Skeletal muscle satellite cell (primary cell): ENCODE results near the gene LCE4A.

ENCODE experiments used
- H3K27me3 ChIP-seq: 2 replicates; pipeline ENCODE4 v1.7.0; 2013; ENCODE audit warnings: low read length; ENCODE audit not compliant: control insufficient read depth, insufficient read depth
- H3K36me3 ChIP-seq: 2 replicates; pipeline ENCODE4 v1.7.0; 2013; ENCODE audit warnings: mild to moderate bottlenecking, control low read depth, low read length; ENCODE audit not compliant: insufficient read depth
- H3K4me1 ChIP-seq: 2 replicates; pipeline ENCODE4 v1.7.0; 2013; ENCODE audit warnings: low read length; ENCODE audit not compliant: control insufficient read depth, insufficient read depth
- H3K4me2 ChIP-seq: 2 replicates; pipeline ENCODE4 v1.7.0; 2013; ENCODE audit warnings: mild to moderate bottlenecking, low read length
- H3K4me3 ChIP-seq: 2 replicates; pipeline ENCODE4 v1.7.0; 2013; ENCODE audit warnings: low read length
- H3K9ac ChIP-seq: 2 replicates; pipeline ENCODE4 v1.7.0; 2013; ENCODE audit warnings: mild to moderate bottlenecking, low read depth, low read length, moderate library complexity
- H3K9me3 ChIP-seq: replicated peaks from 2 replicates; pipeline ENCODE4 v1.7.0; 2013; ENCODE audit warnings: mild to moderate bottlenecking, control low read depth, low read length

LCE4A gene

DNA sequence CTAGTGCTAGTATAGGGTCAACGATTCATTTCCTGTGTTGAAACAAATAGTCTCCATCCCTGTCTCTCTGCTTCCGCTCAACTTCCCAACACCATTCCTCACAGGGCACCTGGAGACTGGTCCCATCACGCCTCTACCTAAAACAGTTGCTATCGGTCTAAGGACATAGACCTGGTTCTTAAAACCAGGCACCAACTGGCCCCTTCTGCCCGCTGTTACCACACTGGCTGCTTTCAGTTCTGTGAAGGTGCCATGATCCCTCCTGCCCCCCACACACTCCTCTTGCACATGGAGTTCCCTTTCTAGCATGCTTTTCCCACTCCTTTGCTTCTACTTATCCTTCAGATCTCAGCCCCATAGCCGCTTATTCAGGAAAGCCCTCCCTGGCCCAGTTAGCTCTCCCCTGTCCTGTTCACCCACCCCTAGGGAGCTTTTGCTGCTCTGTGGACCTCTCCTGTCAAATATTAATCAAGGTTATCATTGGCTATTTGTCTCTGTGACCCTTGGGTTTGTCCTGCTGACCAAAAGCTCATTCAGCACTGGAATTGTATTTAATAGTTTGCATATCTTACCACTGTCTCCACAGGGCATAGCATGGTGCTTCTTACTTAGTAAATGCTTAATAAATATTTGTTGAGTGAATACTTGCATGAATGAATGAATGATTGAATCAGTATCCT is 37.9 kb downstream of the LCE4A start:
- H3K4me1 ChIP-seq: no peaks in the 10 kb centered on the region
- no peaks in the 10 kb centered on the region for H3K27me3 ChIP-seq
- H3K9ac ChIP-seq: no peak overlapping the region
- peak overlapping the region; percentile 1 for H3K4me2 ChIP-seq
- H3K4me3 ChIP-seq: no peak overlapping the region
- H3K9me3 ChIP-seq: no peaks in the 10 kb centered on the region
- H3K36me3 ChIP-seq: no peaks in the 10 kb centered on the region

DNA sequence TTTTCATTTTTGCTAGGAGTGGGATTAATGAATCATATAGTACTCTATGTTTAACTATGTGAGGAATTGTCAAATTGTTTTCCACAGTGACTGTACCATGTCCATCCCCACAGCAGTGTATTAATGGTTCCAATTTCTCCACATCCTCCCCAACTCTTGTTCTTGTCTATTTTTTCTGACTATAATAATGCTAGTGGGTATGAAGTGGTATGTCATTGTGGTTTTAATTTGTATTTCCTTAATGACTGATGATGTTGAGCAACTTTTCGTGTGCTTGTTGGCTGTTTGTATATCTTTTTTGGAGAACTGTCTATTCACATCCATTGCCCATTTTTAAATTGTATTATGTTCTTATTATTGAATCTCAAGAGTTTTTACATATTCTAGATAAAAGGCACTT is 39.9 kb downstream of the LCE4A start:
- peaks cover 8% of the 10 kb centered on the region for H3K4me1 ChIP-seq
- no peaks in the 10 kb centered on the region for H3K27me3 ChIP-seq
- no peaks in the 10 kb centered on the region for H3K9me3 ChIP-seq
- H3K36me3 ChIP-seq: no peaks in the 10 kb centered on the region
- H3K4me2 ChIP-seq: no peak overlapping the region
- H3K4me3 ChIP-seq: no peak overlapping the region
- H3K9ac ChIP-seq: no peak overlapping the region

DNA sequence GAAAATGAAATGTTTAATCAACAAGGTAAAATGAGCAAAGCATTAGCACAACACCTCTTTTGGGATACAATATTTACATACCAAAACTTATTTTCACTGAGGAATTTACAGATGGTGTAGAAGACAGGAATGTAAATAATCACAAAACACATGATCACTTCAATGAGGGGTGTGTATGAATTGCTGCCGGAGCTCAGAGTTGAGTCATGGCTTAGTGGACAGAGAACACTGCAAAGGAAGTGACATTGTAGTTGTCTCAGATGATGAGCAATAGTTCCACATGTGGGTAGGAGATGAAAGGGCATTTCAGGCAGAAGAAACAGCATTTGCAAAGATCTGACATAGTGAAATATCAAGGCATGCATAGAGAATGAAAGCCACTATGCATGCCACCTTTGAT is 44.3 kb downstream of the LCE4A start:
- Histone ChIP-seq H3K4me2 (peak overlapping the region; percentile 55), H3K4me3 (no peak overlapping the region), H3K4me1 (peaks cover 9% of the 10 kb centered on the region), H3K9ac (no peak overlapping the region), H3K36me3 (no peaks in the 10 kb centered on the region), H3K9me3 (no peaks in the 10 kb centered on the region), H3K27me3 (no peaks in the 10 kb centered on the region)

DNA sequence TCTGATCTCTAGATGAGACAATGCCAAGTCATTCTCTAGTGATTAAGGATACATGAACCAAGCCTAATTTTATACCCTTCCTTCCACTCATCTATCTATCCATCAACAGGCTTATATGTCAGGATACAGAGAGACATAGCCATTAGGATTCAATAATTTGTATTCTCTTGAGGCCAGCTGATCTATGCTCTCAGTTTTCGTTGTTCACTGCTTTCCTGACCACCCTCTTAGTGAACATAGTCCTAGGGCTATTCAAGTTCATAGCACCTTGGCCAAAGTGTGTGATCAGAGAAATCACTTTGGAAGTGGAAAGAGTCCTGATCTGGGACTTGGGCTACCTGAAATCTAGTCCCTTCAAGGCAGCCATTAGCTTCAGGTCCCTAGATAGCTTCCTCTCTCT is 45.6 kb downstream of the LCE4A start:
- Histone ChIP-seq H3K4me2 (no peak overlapping the region), H3K9ac (no peak overlapping the region), H3K4me3 (no peak overlapping the region), H3K4me1 (peaks cover 9% of the 10 kb centered on the region), H3K9me3 (no peaks in the 10 kb centered on the region), H3K27me3 (no peaks in the 10 kb centered on the region), H3K36me3 (no peaks in the 10 kb centered on the region)

DNA sequence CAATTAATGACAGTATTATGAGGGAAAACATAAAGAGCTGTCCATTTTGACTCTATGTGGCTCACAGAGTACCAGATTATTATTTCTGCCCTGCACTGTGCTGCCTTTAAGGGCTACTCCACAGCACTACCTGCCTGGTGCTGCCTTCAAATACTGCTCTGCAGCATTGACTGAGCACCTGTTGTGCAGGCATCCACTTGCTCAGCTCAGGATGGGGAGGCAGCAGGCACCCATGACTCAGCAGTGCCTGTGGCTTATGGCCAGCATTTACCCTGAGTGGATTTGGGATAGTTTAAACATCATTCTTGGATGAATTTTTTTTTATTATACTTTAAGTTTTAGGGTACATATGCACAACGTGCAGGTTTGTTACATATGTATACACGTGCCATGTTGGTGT is 48.9 kb downstream of the LCE4A start:
- no peaks in the 10 kb centered on the region for H3K27me3 ChIP-seq
- H3K4me2 ChIP-seq: no peak overlapping the region
- no peaks in the 10 kb centered on the region for H3K36me3 ChIP-seq
- H3K9ac ChIP-seq: no peak overlapping the region
- no peak overlapping the region for H3K4me3 ChIP-seq
- peaks cover 9% of the 10 kb centered on the region for H3K4me1 ChIP-seq
- no peaks in the 10 kb centered on the region for H3K9me3 ChIP-seq

DNA sequence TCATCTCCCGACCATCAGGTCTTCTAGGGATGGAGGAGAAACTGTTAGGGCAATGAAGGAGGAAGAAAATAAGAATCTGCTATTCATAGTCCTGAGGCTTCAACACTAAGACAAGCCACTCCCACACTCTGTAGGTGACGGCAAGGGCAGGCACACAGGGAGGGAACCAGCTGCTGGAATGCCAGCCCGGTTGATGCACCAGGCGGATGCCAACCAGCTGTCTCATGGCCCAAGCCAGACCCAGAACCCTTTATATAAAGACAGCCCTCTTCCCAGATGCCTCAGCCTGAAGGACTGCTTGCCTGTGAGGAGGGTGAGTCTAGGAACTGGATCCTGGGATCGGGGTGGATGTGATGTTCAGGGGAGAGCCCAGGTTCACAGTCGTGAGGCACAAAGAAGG is 49.8 kb downstream of the LCE4A start, which contains the start of gene KPRP:
Gene KPRP, plus strand, starts transcription at position 279 of the 400 bp plus-strand sequence. CDS start 1,564 bp downstream, outside the sequence.
- no peak within 1 kb of the TSS for H3K4me3 ChIP-seq
- H3K4me2 ChIP-seq: no peak within 1 kb of the TSS
- no peaks in the 10 kb centered on the region for H3K36me3 ChIP-seq
- H3K9me3 ChIP-seq: no peaks in the 10 kb centered on the region
- peaks cover 2% of the 10 kb centered on the region for H3K4me1 ChIP-seq
- no peaks in the 10 kb centered on the region for H3K27me3 ChIP-seq
- no peak within 1 kb of the TSS for H3K9ac ChIP-seq

DNA sequence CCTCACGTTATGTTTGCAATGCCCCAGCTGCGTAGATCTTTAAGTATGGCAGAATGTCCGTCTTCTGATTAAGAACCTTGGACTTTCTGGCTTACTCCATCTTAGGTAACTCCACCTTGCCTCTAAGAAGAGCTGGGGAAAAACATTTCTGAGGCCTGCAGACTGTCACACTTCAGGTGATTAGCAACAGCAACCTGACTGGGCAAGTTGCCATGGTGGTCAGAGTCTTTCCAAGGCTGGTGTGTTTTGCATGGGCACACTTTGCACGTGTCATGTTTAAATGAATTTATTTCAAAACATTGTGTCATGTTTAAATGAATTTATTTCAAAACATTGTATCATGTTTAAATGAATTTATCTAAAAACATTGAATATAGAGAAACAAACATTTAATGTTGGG is 50.7 kb downstream of the LCE4A start:
- Histone ChIP-seq H3K27me3 (no peaks in the 10 kb centered on the region), H3K4me2 (no peak overlapping the region), H3K9ac (no peak overlapping the region), H3K4me1 (no peaks in the 10 kb centered on the region), H3K36me3 (no peaks in the 10 kb centered on the region), H3K4me3 (no peak overlapping the region), H3K9me3 (no peaks in the 10 kb centered on the region)
